IgD-negative memory B cell (primary cell): ENCODE measurements around the gene AS3MT. TPM values are rescaled to one million over a fixed set of nuclear protein-coding genes. Genes with fewer than 3 reads are reported as not detected.
"Not testable (repeated sequence)": the region's sequence is repeated elsewhere in the genome, so short reads cannot be mapped to it uniquely, and the experiment has no call there.

ENCODE experiments used
- H3K27ac Mint-ChIP-seq, 3 donors: one replicate each; pipeline ENCODE4 v1.8.0; 2020 to 2022; ENCODE audit warnings: mild to moderate bottlenecking in 3 of 3, mixed read lengths in 3 of 3, moderate library complexity in 1 of 3
- H3K27me3 Mint-ChIP-seq: one replicate; pipeline ENCODE4 v1.8.0; 2021; ENCODE audit warnings: mixed read lengths
- H3K36me3 Mint-ChIP-seq: one replicate; pipeline ENCODE4 v1.8.0; 2020; ENCODE audit warnings: mild to moderate bottlenecking, mixed read lengths
- H3K4me1 Mint-ChIP-seq, 3 donors: one replicate each; pipeline ENCODE4 v1.8.0; 2020 to 2022; ENCODE audit warnings: mixed read lengths in 3 of 3, mild to moderate bottlenecking in 1 of 3
- H3K4me3 Mint-ChIP-seq, 4 donors: one replicate each; pipeline ENCODE4 v1.8.0; 2020 to 2022; ENCODE audit warnings: mild to moderate bottlenecking in 4 of 4, mixed read lengths in 4 of 4, moderate library complexity in 3 of 4
- H3K9me3 Mint-ChIP-seq, 3 donors: one replicate each; pipeline ENCODE4 v1.8.0; 2020 to 2021; ENCODE audit warnings: mixed read lengths in 3 of 3, mild to moderate bottlenecking in 1 of 3
- polyA plus RNA-seq: library from polyadenylated mRNA; unstranded; fragments of 300-500 nt; fragmentation: Illumina TruSeq; gene quantifications from one replicate; pipeline ENCODE4 v1.2.3, GENCODE V29; 2021

The AS3MT gene
- polyA plus RNA-seq, 1 donor from 2014 or later, result not detected

GRCh38 chr10:102923601-102924000 is 54.3 kb downstream of the AS3MT start:
- H3K27ac Mint-ChIP-seq, result no peak overlapping the region
- peaks cover 24 to 46% (median 33%) of the 10 kb centered on the region in 3 donors for H3K4me1 Mint-ChIP-seq
- no peaks in the 10 kb centered on the region for H3K27me3 Mint-ChIP-seq
- no peaks in the 10 kb centered on the region for H3K9me3 Mint-ChIP-seq
- H3K36me3 Mint-ChIP-seq, result peaks cover 5% of the 10 kb centered on the region
- peak overlapping the region in 1 of 4 donors; percentile 71 for H3K4me3 Mint-ChIP-seq

GRCh38 chr10:102926842-102927241 is 57.6 kb downstream of the AS3MT start:
- Mint-ChIP-seq H3K9me3 (no peaks in the 10 kb centered on the region), H3K27me3 (no peaks in the 10 kb centered on the region), H3K36me3 (peaks cover 6% of the 10 kb centered on the region), H3K4me1 (peaks cover 6 to 23% (median 18%) of the 10 kb centered on the region in 3 donors), H3K27ac (no peak overlapping the region), H3K4me3 (no peak overlapping the region)

- Mint-ChIP-seq H3K27ac (no peak overlapping the region), H3K36me3 (peaks cover 4% of the 10 kb centered on the region), H3K4me1 (peaks cover 3 to 18% (median 14%) of the 10 kb centered on the region in 3 donors), H3K27me3 (no peaks in the 10 kb centered on the region), H3K4me3 (no peak overlapping the region), H3K9me3 (no peaks in the 10 kb centered on the region)
These were observed 58.2 kb downstream of the AS3MT start for GRCh38 chr10:102927311-102928010.

- H3K9me3 Mint-ChIP-seq, H3K4me3 Mint-ChIP-seq, H3K27me3 Mint-ChIP-seq, H3K36me3 Mint-ChIP-seq, H3K27ac Mint-ChIP-seq: not testable (repeated sequence)
- peaks cover 2 to 11% (median 7%) of the 10 kb centered on the region in 3 donors for H3K4me1 Mint-ChIP-seq
These were observed 59.2 kb downstream of the AS3MT start for GRCh38 chr10:102928442-102928841.

- H3K36me3 Mint-ChIP-seq, result peaks cover 4% of the 10 kb centered on the region
- peaks cover 0 to 5% (median 2%) of the 10 kb centered on the region in 3 donors for H3K4me1 Mint-ChIP-seq
- no peak overlapping the region for H3K4me3 Mint-ChIP-seq
- no peaks in the 10 kb centered on the region for H3K9me3 Mint-ChIP-seq
- H3K27me3 Mint-ChIP-seq, result no peaks in the 10 kb centered on the region
- no peak overlapping the region for H3K27ac Mint-ChIP-seq
These were observed 61.5 kb downstream of the AS3MT start for GRCh38 chr10:102930720-102931119.

GRCh38 chr10:102931643-102932042 is 62.4 kb downstream of the AS3MT start:
- no peaks in the 10 kb centered on the region for H3K27me3 Mint-ChIP-seq
- H3K36me3 Mint-ChIP-seq, result peaks cover 4% of the 10 kb centered on the region
- H3K9me3 Mint-ChIP-seq, result no peaks in the 10 kb centered on the region
- H3K4me3 Mint-ChIP-seq, result no peak overlapping the region
- H3K27ac Mint-ChIP-seq, result no peak overlapping the region
- H3K4me1 Mint-ChIP-seq, result peaks cover 2 to 5% (median 5%) of the 10 kb centered on the region in 3 donors

GRCh38 chr10:102935505-102935904 is 66.2 kb downstream of the AS3MT start:
- peaks cover 0 to 3% (median 2%) of the 10 kb centered on the region in 3 donors for H3K4me1 Mint-ChIP-seq
- H3K36me3 Mint-ChIP-seq, result peaks cover 4% of the 10 kb centered on the region
- H3K27me3 Mint-ChIP-seq, result no peaks in the 10 kb centered on the region
- H3K4me3 Mint-ChIP-seq, result no peak overlapping the region
- H3K9me3 Mint-ChIP-seq, result no peaks in the 10 kb centered on the region
- no peak overlapping the region for H3K27ac Mint-ChIP-seq

GRCh38 chr10:102935939-102936605 is 66.8 kb downstream of the AS3MT start:
- peaks cover 4% of the 10 kb centered on the region for H3K36me3 Mint-ChIP-seq
- H3K27ac Mint-ChIP-seq, result peak overlapping the region in 1 of 3 donors; percentile 38

GRCh38 chr10:102941401-102941800 is 72.1 kb downstream of the AS3MT start:
- no peaks in the 10 kb centered on the region for H3K27me3 Mint-ChIP-seq
- H3K27ac Mint-ChIP-seq, result peak overlapping the region in 1 of 3 donors; percentile 71
- peak overlapping the region in 1 of 4 donors; percentile 67 for H3K4me3 Mint-ChIP-seq
- H3K4me1 Mint-ChIP-seq, result peaks cover 1 to 4% (median 3%) of the 10 kb centered on the region in 3 donors
- no peaks in the 10 kb centered on the region for H3K9me3 Mint-ChIP-seq
- H3K36me3 Mint-ChIP-seq, result peaks cover 1% of the 10 kb centered on the region

More at GRCh38 chr10:102935939-102936605, 66.8 kb downstream of the AS3MT start:
- Mint-ChIP-seq H3K9me3 (no peaks in the 10 kb centered on the region), H3K27me3 (no peaks in the 10 kb centered on the region), H3K4me3 (no peak overlapping the region), H3K4me1 (peaks cover 0 to 3% (median 2%) of the 10 kb centered on the region in 3 donors)

- H3K27ac Mint-ChIP-seq, result no peak overlapping the region
- H3K4me1 Mint-ChIP-seq, result peaks cover 0 to 4% (median 1%) of the 10 kb centered on the region in 3 donors
- H3K36me3 Mint-ChIP-seq, result peaks cover 3% of the 10 kb centered on the region
- no peaks in the 10 kb centered on the region for H3K9me3 Mint-ChIP-seq
- H3K4me3 Mint-ChIP-seq, result no peak overlapping the region
- H3K27me3 Mint-ChIP-seq, result no peaks in the 10 kb centered on the region
These were observed 76.2 kb downstream of the AS3MT start for GRCh38 chr10:102945449-102945848.

GRCh38 chr10:102945962-102946361 is 76.7 kb downstream of the AS3MT start:
- Mint-ChIP-seq H3K9me3 (no peaks in the 10 kb centered on the region), H3K4me3 (no peak overlapping the region), H3K36me3 (peaks cover 3% of the 10 kb centered on the region), H3K27ac (no peak overlapping the region), H3K27me3 (no peaks in the 10 kb centered on the region), H3K4me1 (peaks cover 0 to 4% (median 1%) of the 10 kb centered on the region in 3 donors)

- Mint-ChIP-seq H3K36me3 (peaks cover 3% of the 10 kb centered on the region), H3K4me1 (peaks cover 0 to 1% (median 0%) of the 10 kb centered on the region in 3 donors), H3K27me3 (no peaks in the 10 kb centered on the region), H3K9me3 (no peaks in the 10 kb centered on the region), H3K4me3 (no peak overlapping the region), H3K27ac (no peak overlapping the region)
These were observed 77.7 kb downstream of the AS3MT start for GRCh38 chr10:102946992-102947391.

- H3K4me3 Mint-ChIP-seq, result no peak overlapping the region
- H3K27me3 Mint-ChIP-seq, result no peaks in the 10 kb centered on the region
- H3K36me3 Mint-ChIP-seq, result peaks cover 3% of the 10 kb centered on the region
- H3K4me1 Mint-ChIP-seq, result peaks cover 0 to 1% (median 0%) of the 10 kb centered on the region in 3 donors
- no peak overlapping the region for H3K27ac Mint-ChIP-seq
- H3K9me3 Mint-ChIP-seq, result no peaks in the 10 kb centered on the region
These were observed 78.9 kb downstream of the AS3MT start for GRCh38 chr10:102948176-102948575.

- Mint-ChIP-seq H3K4me3 (no peak overlapping the region), H3K9me3 (no peaks in the 10 kb centered on the region), H3K36me3 (peaks cover 5% of the 10 kb centered on the region), H3K27ac (no peak overlapping the region), H3K4me1 (no peaks in the 10 kb centered on the region), H3K27me3 (no peaks in the 10 kb centered on the region)
These were observed 79.5 kb downstream of the AS3MT start for GRCh38 chr10:102948786-102949185.

GRCh38 chr10:102949916-102950315 is 80.6 kb downstream of the AS3MT start:
- no peaks in the 10 kb centered on the region for H3K4me1 Mint-ChIP-seq
- H3K9me3 Mint-ChIP-seq, result peaks cover 0 to 4% (median 0%) of the 10 kb centered on the region in 3 donors
- peaks cover 8% of the 10 kb centered on the region for H3K36me3 Mint-ChIP-seq

More at GRCh38 chr10:102949916-102950315, 80.6 kb downstream of the AS3MT start:
- no peaks in the 10 kb centered on the region for H3K27me3 Mint-ChIP-seq
- no peak overlapping the region for H3K4me3 Mint-ChIP-seq
- H3K27ac Mint-ChIP-seq, result no peak overlapping the region
